HepG2 (cell line): ENCODE results near the gene DLG3. TPM values are rescaled to one million over a fixed set of nuclear protein-coding genes. Genes with fewer than 3 reads are reported as not detected.

Source experiments
- ATAC-seq: fragments of 200-7000 bp; cut with Tn5 transposase; 3 replicates; pipeline ENCODE4 v1.9.1; 2020; ENCODE audit warnings: mild to moderate bottlenecking, moderate library complexity
- BruUV-seq: library from RNA; stranded (reverse); fragments of 400-500 nt; replicated peaks from 2 replicates; lab custom pipeline; 2021; lab: Mats Ljungman, UMichigan
- CTCF ChIA-PET: fragments of 300-600 bp; formaldehyde crosslinking; extraction: SDS; loops from one replicate; lab custom pipeline; 2021; ENCODE audit warnings: low total read pairs, inconsistent platforms, low intra/inter-chr PET ratio; lab: Yijun Ruan, JAX
- POLR2A ChIA-PET: fragments of 350-600 bp; sonication (Branson Sonifier 250); formaldehyde crosslinking; loops from one replicate; lab custom pipeline; 2020; ENCODE audit warnings: antibody characterized with exemption, inconsistent platforms; lab: Yijun Ruan, JAX
- DNase-seq: peaks from one replicate; pipeline ENCODE4 v3.0.0-alpha.2; 2015; ENCODE audit warnings: low spot score
- FAIRE-seq: peaks from 3 replicates; lab custom pipeline; 2011; peaks lifted over from hg19 to GRCh38; lab: Jason Lieb, UNC
- H2AFZ ChIP-seq: one replicate; pipeline ENCODE4 v1.6.1; 2011; ENCODE audit warnings: low read length, inconsistent platforms
- H3K27ac ChIP-seq: fragments of 300-600 bp; 3 replicates; pipeline ENCODE4 v1.8.0; 2011; ENCODE audit warnings: mixed run types, mild to moderate bottlenecking, mixed read lengths, low read length, inconsistent platforms; ENCODE audit not compliant: insufficient read depth; ENCODE audit errors: extremely low read length
- H3K27me3 ChIP-seq, 2 experiments: fragments of 200-600 bp in 1 of 2; 2 replicates in 1 of 2; 3 replicates in 1 of 2; pipeline versions ENCODE4 v1.6.0 to v1.8.0; 2011; ENCODE audit warnings: low read length in 2 of 2, mild to moderate bottlenecking in 2 of 2, moderate library complexity in 2 of 2, inconsistent platforms in 1 of 2; ENCODE audit not compliant: insufficient read depth in 2 of 2, control insufficient read depth in 1 of 2
- H3K36me3 ChIP-seq, 2 experiments: fragments of 200-600 bp in 1 of 2; replicated peaks in 1 of 2; 2 replicates in 1 of 2; 3 replicates in 1 of 2; pipeline versions ENCODE4 v1.5.1 to v1.8.0; 2011; ENCODE audit warnings: low read length in 2 of 2, inconsistent platforms in 1 of 2; ENCODE audit not compliant: insufficient read depth in 2 of 2, control insufficient read depth in 1 of 2
- H3K4me1 ChIP-seq: 2 replicates; pipeline ENCODE4 v1.5.1; 2012; ENCODE audit warnings: low read length, inconsistent platforms; ENCODE audit not compliant: insufficient read depth
- H3K4me2 ChIP-seq: 2 replicates; pipeline ENCODE4 v1.6.0; 2011; ENCODE audit warnings: low read depth, low read length, inconsistent platforms
- H3K4me3 ChIP-seq, 3 experiments: fragments of 200-600 bp in 1 of 3; sonication (generic), shearing (Covaris generic) in 1 of 3; replicated peaks in 1 of 3; 2 replicates each; pipeline ENCODE4 v1.5.1; 2011 to 2016; ENCODE audit warnings: low read length in 3 of 3, inconsistent platforms in 2 of 3, low read depth in 2 of 3, mild to moderate bottlenecking in 2 of 3, control low read depth in 1 of 3, mixed read lengths in 1 of 3; ENCODE audit not compliant: insufficient read depth in 1 of 3
- H3K79me2 ChIP-seq: one replicate; pipeline ENCODE4 v1.6.1; 2011; ENCODE audit warnings: low read length, inconsistent platforms; ENCODE audit not compliant: insufficient read depth
- H3K9ac ChIP-seq: 2 replicates; pipeline ENCODE4 v1.6.0; 2011; ENCODE audit warnings: mild to moderate bottlenecking, low read depth, low read length, inconsistent platforms; ENCODE audit not compliant: insufficient read depth
- H3K9me3 ChIP-seq: 2 replicates; pipeline ENCODE4 v1.5.1; 2012; ENCODE audit warnings: mild to moderate bottlenecking, low read length
- H4K20me1 ChIP-seq: 2 replicates; pipeline ENCODE4 v1.6.0; 2011; ENCODE audit warnings: inconsistent platforms, mild to moderate bottlenecking, low read length, moderate library complexity; ENCODE audit not compliant: insufficient read depth
- BORCS8-MEF2B ChIP-seq: sonication (generic); formaldehyde crosslinking; IDR thresholded peaks from 2 replicates; pipeline ENCODE4 v1.8.0; 2022; ENCODE audit warnings: mild to moderate bottlenecking, missing genetic modification reagents
- EEA1 ChIP-seq: sonication (generic); formaldehyde crosslinking; IDR thresholded peaks from 2 replicates; pipeline ENCODE4 v1.5.1; 2020; ENCODE audit warnings: mild to moderate bottlenecking, missing genetic modification reagents, borderline replicate concordance
- KDM3A ChIP-seq: IDR thresholded peaks from 2 replicates; pipeline ENCODE4 v1.6.1; 2018; ENCODE audit warnings: low read depth, missing compliant biosample characterization
- MYC ChIP-seq: sonication (generic); formaldehyde crosslinking; IDR thresholded peaks from 2 replicates; pipeline ENCODE4 v1.9.0; 2021; ENCODE audit warnings: missing genetic modification reagents, borderline replicate concordance
- PHB2 ChIP-seq: fragments of 450-650 bp; IDR thresholded peaks from 2 replicates; pipeline ENCODE4 v1.6.1; 2018; ENCODE audit not compliant: partially characterized antibody
- PHF8 ChIP-seq: sonication (generic); formaldehyde crosslinking; IDR thresholded peaks from 2 replicates; pipeline ENCODE4 v1.5.0; 2020; ENCODE audit warnings: missing genetic modification reagents
- RORA ChIP-seq: sonication (generic); formaldehyde crosslinking; IDR thresholded peaks from 2 replicates; pipeline ENCODE4 v1.5.0; 2020; ENCODE audit warnings: mild to moderate bottlenecking, missing genetic modification reagents, moderate library complexity
- ZBTB20 ChIP-seq: sonication (generic); formaldehyde crosslinking; IDR thresholded peaks from 2 replicates; pipeline ENCODE4 v1.8.1; 2023; ENCODE audit warnings: missing genetic modification reagents, low read depth, mild to moderate bottlenecking, borderline replicate concordance
- ZC3H4 ChIP-seq: sonication (generic); formaldehyde crosslinking; IDR thresholded peaks from 2 replicates; pipeline ENCODE4 v1.4.0; 2020; ENCODE audit warnings: missing genetic modification reagents, borderline replicate concordance
- ZNF430 ChIP-seq: sonication (generic); formaldehyde crosslinking; IDR thresholded peaks from 2 replicates; pipeline ENCODE4 v1.9.0; 2021; ENCODE audit warnings: mild to moderate bottlenecking, missing genetic modification reagents
- ZNF546 ChIP-seq: sonication (generic); formaldehyde crosslinking; conservative IDR thresholded peaks from 2 replicates; pipeline ENCODE4 v1.8.1; 2023; ENCODE audit warnings: mild to moderate bottlenecking, missing genetic modification reagents
- ZSCAN30 ChIP-seq: sonication (generic); formaldehyde crosslinking; IDR thresholded peaks from 2 replicates; pipeline ENCODE4 v1.5.0; 2020; ENCODE audit warnings: mild to moderate bottlenecking, missing genetic modification reagents
- in situ Hi-C: cut with HindIII; loops from 2 replicates; pipeline ENCODE4 v1.10.0; 2017; ENCODE audit warnings: low pct_unique_long_range_greater_than_20kb; ENCODE audit not compliant: extremely low pct_ligation_motif_present
- intact Hi-C: fragments of 100-400 bp; cut with micrococcal nuclease; formaldehyde crosslinking; loops from one replicate; pipeline ENCODE4 v1.10.0; 2022; ENCODE audit not compliant: unreplicated experiment
- polyA plus RNA-seq, 8 experiments: library from polyadenylated mRNA; depleted of rRNA in 3 of 8; stranded (reverse) in 7 of 8; unstranded in 1 of 8; fragments of >200 nt; fragmentation: Illumina TruSeq in 4 of 8; extraction: Trizol in 4 of 8; gene quantifications; 2 replicates each; pipeline versions ENCODE4 v1.2.1 to v1.2.3, GENCODE V29; 2011 to 2016; ENCODE audit warnings: low read depth in 4 of 8, missing spikeins in 1 of 8, mixed read lengths in 1 of 8; ENCODE audit not compliant: insufficient read depth in 1 of 8
- total RNA-seq, 5 experiments: library from RNA; depleted of rRNA; stranded (reverse); fragments of >200 nt; fragmentation: Illumina TruSeq; extraction: Trizol; gene quantifications; 2 replicates each; pipeline ENCODE4 v1.2.3, GENCODE V29; 2016; ENCODE audit warnings: low read depth in 1 of 5
- TF ChIP-seq, protein P1 (sequence below): sonication (generic); formaldehyde crosslinking; IDR thresholded peaks from 2 replicates; pipeline ENCODE4 v1.5.0; 2020; ENCODE audit warnings: missing genetic modification reagents, mild to moderate bottlenecking, borderline replicate concordance
- TF ChIP-seq, protein P2 (sequence below): sonication (generic); formaldehyde crosslinking; IDR thresholded peaks from 2 replicates; pipeline ENCODE4; 2020; ENCODE audit warnings: missing genetic modification reagents, mild to moderate bottlenecking, borderline replicate concordance
- TF ChIP-seq, protein P3 (sequence below), 2 experiments: sonication (generic) in 1 of 2; formaldehyde crosslinking in 1 of 2; IDR thresholded peaks; 2 replicates each; pipeline versions ENCODE4 v1.6.1 to v1.9.0; 2014 to 2022; ENCODE audit warnings: antibody characterized with exemption in 1 of 2, borderline replicate concordance in 1 of 2, inconsistent platforms in 1 of 2, low read depth in 1 of 2, missing genetic modification reagents in 1 of 2

DLG3 gene
- total and polyA plus RNA-seq, 2 of the 13 experiments (the other 11 are each of a cell fraction or from before 2014, with no cell fraction given) = 9.9 to 19.4 TPM

DNA sequence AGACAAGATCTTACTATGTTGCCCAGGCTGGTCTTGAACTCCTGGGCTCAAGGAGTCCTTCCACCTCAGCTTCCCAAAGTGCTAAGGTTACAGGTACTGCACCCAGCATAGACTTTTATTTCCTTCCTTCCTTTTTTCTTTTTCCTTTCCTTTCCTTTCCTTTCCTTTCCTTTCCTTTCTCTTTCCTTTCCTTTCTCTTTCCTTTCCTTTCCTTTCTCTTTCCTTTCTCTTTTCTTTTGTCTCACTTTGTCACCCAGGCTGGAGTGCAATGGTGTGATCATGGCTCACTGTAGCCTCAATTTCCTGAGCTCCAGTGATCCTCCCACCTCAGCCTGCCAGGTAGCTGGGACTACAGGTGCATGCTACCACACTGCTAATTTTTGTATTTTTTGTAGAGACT is 19.4 kb downstream of the DLG3 start:
- in situ Hi-C loops = no loop called here
- TF ChIP-seq BORCS8-MEF2B (CRISPR knock-in tag) (no peak), PHF8 (CRISPR knock-in tag) (no peak), ZNF430 (CRISPR knock-in tag) (no peak), RORA (CRISPR knock-in tag) (no peak), KDM3A (CRISPR knock-in tag) (no peak), MYC (no peak), ZNF546 (no peak), EEA1 (no peak), ZC3H4 (no peak), PHB2 (no peak), ZBTB20 (no peak), ZSCAN30 (CRISPR knock-in tag) (no peak)
- TF ChIP-seq, protein P1, sequence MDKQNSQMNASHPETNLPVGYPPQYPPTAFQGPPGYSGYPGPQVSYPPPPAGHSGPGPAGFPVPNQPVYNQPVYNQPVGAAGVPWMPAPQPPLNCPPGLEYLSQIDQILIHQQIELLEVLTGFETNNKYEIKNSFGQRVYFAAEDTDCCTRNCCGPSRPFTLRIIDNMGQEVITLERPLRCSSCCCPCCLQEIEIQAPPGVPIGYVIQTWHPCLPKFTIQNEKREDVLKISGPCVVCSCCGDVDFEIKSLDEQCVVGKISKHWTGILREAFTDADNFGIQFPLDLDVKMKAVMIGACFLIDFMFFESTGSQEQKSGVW (CRISPR knock-in tag) = no peak
- TF ChIP-seq, protein P2, sequence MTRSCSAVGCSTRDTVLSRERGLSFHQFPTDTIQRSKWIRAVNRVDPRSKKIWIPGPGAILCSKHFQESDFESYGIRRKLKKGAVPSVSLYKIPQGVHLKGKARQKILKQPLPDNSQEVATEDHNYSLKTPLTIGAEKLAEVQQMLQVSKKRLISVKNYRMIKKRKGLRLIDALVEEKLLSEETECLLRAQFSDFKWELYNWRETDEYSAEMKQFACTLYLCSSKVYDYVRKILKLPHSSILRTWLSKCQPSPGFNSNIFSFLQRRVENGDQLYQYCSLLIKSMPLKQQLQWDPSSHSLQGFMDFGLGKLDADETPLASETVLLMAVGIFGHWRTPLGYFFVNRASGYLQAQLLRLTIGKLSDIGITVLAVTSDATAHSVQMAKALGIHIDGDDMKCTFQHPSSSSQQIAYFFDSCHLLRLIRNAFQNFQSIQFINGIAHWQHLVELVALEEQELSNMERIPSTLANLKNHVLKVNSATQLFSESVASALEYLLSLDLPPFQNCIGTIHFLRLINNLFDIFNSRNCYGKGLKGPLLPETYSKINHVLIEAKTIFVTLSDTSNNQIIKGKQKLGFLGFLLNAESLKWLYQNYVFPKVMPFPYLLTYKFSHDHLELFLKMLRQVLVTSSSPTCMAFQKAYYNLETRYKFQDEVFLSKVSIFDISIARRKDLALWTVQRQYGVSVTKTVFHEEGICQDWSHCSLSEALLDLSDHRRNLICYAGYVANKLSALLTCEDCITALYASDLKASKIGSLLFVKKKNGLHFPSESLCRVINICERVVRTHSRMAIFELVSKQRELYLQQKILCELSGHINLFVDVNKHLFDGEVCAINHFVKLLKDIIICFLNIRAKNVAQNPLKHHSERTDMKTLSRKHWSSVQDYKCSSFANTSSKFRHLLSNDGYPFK (CRISPR knock-in tag) = no peak
- TF ChIP-seq, protein P3, sequence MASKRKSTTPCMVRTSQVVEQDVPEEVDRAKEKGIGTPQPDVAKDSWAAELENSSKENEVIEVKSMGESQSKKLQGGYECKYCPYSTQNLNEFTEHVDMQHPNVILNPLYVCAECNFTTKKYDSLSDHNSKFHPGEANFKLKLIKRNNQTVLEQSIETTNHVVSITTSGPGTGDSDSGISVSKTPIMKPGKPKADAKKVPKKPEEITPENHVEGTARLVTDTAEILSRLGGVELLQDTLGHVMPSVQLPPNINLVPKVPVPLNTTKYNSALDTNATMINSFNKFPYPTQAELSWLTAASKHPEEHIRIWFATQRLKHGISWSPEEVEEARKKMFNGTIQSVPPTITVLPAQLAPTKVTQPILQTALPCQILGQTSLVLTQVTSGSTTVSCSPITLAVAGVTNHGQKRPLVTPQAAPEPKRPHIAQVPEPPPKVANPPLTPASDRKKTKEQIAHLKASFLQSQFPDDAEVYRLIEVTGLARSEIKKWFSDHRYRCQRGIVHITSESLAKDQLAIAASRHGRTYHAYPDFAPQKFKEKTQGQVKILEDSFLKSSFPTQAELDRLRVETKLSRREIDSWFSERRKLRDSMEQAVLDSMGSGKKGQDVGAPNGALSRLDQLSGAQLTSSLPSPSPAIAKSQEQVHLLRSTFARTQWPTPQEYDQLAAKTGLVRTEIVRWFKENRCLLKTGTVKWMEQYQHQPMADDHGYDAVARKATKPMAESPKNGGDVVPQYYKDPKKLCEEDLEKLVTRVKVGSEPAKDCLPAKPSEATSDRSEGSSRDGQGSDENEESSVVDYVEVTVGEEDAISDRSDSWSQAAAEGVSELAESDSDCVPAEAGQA (IDR thresholded peaks at IDR 0.05; ENCODE audit: low read depth) = no peak
- TF ChIP-seq, protein P3 (CRISPR knock-in tag; IDR thresholded peaks at IDR 0.05; ENCODE audit: borderline replicate concordance) = no peak

More for the DNA sequence above, 19.4 kb downstream of the DLG3 start:
- ATAC-seq = no peak
- Histone ChIP-seq H3K36me3 (no peaks in the 10 kb centered on the region), H2AFZ (no peak overlapping the region), H3K9me3 (no peaks in the 10 kb centered on the region), H3K4me2 (no peak overlapping the region), H3K4me3 (no peak overlapping the region), H4K20me1 (no peaks in the 10 kb centered on the region), H3K9ac (no peak overlapping the region), H3K79me2 (no peaks in the 10 kb centered on the region), H3K27ac (no peak overlapping the region), H3K4me1 (no peaks in the 10 kb centered on the region), H3K27me3 (no peaks in the 10 kb centered on the region)
- ChIA-PET CTCF (no interaction called here), POLR2A (no interaction called here)
- BruUV-seq = no TSS peak
- FAIRE-seq = no peak
- intact Hi-C loops = no loop called here
- DNase-seq = no peak
